Activated CD8-positive, alpha-beta memory T cell treated with anti-CD3 and anti-CD28 coated beads, Interleukin-2, amount 50 U/mL, for 4 hours (primary cell): ENCODE measurements around the gene ADAMTS10.
"Not testable (repeated sequence)": the region's sequence is repeated elsewhere in the genome, so short reads cannot be mapped to it uniquely, and the experiment has no call there.

Experiments used
- DNase-seq: peaks from one replicate; pipeline ENCODE4 v3.0.0-alpha.2; 2020

The ADAMTS10 gene

GRCh38 chr19:8589177-8589714, 21.3 kb downstream of the ADAMTS10 start:
- DNase-seq = no peak

GRCh38 chr19:8585894-8586750, 24.4 kb downstream of the ADAMTS10 start:
- peak; percentile 58 for DNase-seq

DNA sequence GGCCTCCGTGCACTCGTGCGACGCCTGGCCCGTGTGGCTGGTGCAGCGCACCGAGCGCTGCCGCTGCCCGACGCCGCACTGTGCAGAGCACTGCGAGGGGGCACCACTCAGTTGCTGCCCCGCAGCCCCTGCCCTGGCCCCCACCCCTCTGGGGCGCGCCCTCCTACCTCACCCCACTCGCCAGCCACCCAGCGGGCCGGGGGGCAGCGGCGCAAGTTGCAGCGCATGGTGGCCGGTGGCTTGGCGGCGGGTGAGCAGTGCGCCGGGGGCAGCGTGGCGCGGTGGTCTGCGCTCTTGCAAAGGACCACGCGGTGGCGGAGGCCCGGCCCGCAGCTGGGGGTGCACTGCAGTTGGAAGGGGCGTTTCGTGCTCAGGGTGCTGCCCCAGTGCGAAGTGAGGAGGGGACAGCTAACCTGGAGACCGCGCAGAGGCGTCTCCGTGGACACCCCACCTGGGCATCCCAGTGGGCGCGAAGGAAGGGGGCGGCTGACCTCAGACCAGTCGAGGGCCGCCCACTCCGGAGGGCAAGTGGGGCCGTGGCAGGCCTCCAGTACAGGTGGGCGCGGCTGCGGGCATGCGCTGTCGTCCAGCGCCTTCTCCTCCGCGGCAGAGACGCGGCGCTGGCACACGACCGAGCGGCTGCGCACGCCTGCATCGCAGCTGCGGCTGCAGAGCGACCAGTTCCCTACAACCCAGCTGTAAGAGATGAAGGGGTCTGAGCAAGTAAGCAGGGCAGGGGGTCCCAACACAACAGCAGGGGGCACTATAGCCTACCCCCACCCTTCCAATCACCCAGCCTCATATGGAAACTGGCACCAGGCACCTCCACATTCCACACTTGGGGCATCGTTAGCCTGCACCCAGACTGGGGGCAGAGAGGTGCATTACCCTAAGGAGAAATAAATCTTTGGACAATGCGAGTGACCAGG, 25.3 kb downstream of the ADAMTS10 start:
- DNase-seq = no peak

DNA sequence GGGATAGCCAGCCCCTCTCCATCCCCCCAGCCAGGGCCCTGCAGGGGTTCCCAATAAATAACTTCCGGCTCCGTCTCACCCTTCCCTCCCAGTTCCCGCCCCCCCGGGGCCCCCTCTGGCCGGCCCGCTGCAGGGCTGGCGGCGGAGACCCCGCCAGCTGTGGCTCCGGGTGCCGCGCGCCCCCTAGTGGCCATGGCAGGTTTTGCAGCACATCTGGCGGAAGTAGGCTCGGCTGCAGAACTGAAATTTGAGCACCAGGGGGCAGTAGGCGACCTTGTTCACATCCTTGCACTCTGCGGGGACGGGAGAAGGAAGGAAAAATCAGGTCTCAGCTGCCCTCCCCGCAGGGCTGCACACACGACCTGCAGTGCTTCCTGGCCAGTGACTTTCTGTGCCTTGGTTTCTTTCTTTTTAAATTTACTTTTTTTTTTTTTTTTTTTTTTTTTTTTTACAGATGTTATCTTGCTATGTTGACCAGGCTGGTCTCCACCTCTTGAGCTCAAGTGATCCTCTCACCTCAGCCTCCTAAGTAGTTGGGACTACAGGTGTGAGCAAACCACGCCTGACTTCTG, 29.7 kb downstream of the ADAMTS10 start:
- peak; percentile 84 for DNase-seq

GRCh38 chr19:8578642-8579265, 31.8 kb downstream of the ADAMTS10 start:
- peak; percentile 85 for DNase-seq

DNA sequence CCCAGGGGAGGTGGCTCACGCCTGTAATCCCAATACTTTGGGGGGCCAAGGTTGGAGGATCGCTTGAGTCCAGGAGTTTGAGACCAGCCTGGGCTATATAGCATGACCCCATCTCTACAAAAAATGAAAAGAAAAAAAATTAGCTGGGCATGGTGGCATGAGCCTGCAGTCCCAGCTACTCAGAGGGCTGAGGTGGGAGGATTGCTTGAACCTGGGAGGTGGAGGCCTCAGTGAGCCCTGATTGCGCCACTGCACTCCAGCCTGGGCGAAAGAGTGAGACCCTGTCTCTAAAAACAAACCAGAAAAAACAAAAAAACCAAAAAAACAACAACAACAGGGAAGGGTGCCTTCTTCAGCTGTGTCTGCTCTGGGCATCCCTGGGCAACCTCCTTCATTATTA, 32.8 kb downstream of the ADAMTS10 start:
- no peak for DNase-seq

DNA sequence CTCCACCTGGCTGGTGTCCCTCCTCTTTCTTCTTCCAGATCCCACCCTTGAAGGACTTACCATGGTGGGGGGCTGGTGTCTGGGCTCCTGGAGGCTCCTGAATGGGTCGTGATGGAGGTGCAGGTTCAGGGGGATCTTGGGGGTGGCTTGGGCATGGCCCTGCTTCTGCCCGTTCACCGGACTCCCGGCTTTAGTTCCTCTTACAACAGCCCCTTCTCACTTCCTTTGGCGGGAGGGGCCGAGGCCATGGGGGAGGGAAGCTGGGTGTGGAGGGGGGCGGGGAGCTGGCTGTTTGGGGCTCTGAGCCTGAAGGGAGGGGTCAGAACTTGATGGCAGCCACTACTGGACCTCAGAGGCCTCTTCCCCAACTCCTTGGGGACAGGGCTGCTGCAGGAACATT, 33.3 kb downstream of the ADAMTS10 start, which contains the start of gene MYO1F:
Gene MYO1F, minus strand, starts transcription at position 196 of the 400 bp plus-strand sequence. Its CDS starts 133 bp downstream, at position 63.
- DNase-seq = no peak

DNA sequence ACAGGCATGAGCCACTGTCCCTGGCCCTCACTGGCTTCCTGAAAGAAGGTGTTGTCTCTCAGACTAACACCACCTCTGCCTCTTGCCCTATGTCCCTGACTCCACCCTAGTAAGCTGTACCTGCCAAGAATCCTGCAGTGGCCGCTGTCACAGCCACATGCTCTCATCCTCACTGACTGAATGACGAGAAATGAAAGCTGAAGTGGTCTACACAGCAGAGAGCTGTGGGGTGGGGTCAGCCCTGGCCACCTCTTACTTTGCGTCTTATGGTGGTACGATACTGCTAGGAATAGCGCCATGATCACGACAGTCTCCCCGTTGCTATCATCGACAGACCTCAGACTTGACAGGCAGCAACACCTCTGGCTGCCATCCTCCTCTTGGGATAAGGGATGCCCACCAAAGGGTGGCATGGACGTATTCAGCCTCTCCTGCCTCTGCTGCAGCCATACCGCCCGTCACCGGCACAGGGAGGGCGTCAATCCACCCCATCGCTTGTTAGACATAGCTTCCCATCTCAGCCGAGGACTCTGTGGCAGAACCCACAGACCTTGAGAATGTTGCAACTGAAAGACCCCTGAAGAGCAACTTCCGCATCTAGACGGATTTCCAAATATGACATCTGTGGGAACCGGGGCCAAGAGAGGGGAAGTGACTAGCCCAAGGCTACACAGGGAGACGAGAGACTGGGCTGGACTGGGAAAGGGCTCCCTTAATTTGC, 34.1 kb downstream of the ADAMTS10 start:
- DNase-seq = no peak

DNA sequence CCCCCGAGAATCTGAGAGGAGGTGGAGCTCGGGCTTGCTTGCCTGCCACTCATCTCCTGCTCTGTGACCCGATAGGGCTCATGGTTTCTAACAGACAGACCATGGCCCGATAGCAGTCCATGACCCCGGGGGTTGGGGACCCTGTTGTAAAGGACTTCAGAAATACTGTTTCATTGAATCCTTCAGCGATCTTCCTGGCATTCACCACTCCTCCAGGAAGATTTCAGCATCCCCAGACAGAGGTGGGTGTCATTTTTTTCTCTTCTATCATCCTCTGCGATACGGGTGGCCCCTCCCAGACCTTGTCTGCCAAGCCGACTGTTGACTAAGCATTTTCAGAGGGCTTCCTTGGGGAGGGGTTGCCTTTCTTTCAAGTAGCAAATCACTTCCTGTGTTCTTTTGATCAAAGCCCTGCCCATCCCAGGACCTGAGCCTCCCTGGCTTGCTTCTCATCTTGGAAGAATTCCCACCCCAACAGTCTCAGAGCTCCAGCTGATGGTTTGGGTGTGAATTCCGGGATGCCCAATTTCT, 35.0 kb downstream of the ADAMTS10 start:
- peak; percentile 51 for DNase-seq

DNA sequence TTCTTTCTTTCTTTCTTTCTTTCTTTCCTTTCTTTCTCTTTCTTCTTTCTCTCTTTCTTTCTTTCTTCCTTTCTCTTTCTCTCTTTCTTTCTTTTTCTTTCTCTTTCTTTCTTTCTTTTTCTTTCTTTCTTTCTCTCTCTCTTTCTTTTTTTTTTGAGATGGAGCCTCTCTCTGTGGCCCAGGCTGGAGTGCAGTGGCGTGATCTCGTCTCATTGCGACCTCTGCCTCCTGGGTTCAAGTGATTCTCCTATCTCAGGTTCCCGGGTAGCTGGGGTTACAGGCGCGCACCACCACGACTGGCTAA, 35.9 kb downstream of the ADAMTS10 start:
- DNase-seq = not testable (repeated sequence)

DNA sequence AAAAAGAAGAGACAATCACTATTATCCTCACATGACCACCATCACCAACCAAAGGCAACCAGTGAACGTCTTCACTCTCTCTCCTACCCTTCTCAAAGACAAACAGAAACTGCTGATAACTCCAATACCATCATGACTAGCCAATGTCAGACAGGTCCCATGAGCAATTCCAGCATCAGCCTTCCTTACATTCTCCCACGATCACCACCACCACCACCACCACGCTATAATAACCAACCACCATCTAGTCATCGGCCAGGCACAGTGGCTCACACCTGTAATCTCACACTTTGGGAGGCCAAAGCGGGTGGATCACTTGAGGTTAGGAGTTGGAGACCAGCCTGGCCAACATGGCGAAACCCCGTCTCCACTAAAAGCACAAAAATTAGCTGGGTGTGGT, 37.2 kb downstream of the ADAMTS10 start:
- DNase-seq = no peak

DNA sequence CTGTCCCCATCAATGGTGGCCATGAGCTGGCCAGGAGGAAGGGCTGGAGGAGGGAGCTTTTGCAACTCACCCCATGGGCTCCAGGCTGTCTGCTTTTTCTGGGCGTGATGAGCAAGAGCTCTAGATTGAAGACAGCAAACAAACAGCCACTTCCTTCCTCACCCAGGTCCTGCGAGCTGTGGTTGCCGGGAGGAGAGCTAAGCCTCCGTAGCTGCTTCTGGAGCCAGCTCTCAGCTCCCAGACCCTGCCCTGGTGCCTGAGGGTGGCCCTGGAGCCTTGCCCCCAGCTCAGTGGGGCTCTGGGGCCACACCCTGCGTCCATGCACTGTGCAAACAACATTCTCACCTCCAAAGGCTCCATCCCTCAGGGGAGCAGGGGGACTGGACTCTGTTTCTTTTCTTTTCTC, 39.5 kb downstream of the ADAMTS10 start:
- DNase-seq = peak; percentile 52

GRCh38 chr19:8569066-8569771, 41.3 kb downstream of the ADAMTS10 start:
- DNase-seq = peak; percentile 65

DNA sequence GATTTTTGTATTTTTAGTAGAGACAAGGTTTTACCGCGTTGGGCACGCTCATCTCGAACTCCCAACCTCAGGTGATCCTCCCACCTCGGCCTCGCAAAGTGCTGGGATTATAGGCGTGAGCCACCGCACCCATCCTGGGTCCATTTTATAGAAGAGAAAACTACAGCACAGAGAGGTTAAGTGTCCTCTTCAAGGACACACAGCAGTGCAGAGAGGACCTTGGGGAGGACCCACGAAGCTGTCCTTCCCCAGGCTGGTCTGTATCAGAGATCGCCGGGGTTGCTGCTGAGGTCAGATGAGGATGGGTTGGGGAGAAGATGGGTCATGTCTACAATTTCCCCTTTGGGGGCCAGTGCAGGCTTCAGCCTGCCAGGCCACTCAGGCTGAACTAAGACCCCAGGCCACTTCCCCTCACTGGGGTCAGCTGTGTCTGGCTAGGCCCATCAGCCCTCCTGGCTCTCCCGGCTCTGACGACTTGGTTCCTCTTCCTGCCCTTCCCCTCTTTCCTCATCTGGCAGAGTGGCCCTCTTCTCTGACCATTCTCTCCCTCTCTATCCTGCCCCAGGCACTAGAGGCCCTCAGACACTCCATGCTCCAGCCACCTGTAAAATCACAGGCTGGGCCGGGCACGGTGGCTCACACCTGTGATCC, 42.9 kb downstream of the ADAMTS10 start:
- no peak for DNase-seq

DNA sequence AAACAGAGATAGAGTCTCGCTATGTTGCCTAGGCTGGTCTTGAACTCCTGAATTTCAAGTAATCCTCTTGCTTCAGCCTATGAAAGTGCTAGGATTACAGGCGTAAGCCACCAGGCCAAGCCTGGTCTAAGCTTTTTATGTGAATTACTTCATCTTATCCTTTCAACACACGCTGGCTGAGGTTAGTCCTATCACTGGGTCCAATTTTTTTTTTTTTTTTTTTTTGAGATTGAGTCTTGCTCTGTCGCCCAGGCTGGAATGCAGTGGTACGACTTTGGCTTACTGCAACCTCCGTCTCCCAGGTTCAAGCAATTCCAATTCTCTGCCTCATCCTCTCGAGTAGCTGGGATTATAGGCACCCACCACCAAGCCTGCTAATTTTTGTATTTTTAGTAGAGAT, 43.7 kb downstream of the ADAMTS10 start:
- no peak for DNase-seq

DNA sequence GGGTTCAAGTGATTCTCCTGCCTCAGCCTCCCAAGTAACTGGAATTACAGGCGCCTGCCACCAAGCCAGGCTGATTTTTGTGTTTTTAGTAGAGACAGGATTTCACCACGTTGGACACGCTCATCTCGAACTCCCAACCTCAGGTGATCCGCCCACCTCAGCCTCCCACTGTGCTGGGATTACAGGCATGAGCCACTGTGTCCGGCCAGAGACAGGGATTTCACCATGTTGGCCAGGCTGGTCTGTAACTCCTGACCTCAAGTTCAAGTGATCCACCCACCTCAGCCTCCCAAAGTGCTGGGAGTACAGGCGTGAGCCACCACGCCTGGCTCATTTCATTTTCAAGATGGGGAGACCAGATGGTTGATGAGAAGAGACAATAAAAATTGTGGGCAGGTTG, 45.6 kb downstream of the ADAMTS10 start:
- DNase-seq = not testable (repeated sequence)

GRCh38 chr19:8561075-8561764, 49.3 kb downstream of the ADAMTS10 start:
- no peak for DNase-seq

DNA sequence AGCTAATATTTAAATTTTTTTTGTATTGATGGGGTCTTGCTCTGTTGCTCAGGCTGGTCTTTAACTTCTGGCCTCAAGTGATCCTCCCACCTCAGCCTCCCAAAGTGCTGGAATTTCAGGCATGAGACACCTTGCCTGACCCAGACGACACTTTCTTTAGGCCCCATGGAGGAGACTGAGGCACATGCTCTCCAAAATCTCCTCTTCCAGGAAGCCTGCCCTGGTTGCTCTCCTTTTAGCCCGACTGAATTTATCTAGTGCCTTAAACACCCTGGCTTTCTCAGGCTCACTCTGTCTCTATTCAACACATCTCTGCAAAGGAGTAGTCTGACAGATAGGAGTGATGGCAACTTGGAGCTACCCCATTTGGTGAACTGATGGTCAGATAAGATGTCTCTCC, 52.2 kb downstream of the ADAMTS10 start:
- DNase-seq = no peak

- no peak for DNase-seq
Observed at GRCh38 chr19:8557642-8558238, 52.8 kb downstream of the ADAMTS10 start.
